ENCODE data around the gene GABRE.

DNA sequence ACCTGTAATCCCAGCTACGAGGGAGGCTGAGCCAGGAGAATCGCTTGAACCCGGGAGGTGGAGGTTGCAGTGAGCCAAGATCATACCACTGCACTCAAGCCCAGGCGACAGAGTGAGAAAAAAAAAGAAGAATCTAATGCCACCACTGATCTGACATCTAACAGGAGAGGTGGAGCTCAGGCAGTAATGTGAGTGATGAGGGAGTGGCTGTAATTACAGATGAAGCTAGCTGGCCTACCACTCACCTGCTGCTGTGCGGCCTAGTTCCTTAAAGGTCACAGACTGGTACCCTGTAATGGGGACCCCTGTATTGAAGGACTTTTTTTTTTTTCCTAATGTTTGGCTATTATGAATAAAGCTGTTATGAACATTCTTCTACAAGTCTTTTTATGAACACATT lies 25.3 kb upstream of the GABRE start:
- TF ChIP-seq, protein P1, sequence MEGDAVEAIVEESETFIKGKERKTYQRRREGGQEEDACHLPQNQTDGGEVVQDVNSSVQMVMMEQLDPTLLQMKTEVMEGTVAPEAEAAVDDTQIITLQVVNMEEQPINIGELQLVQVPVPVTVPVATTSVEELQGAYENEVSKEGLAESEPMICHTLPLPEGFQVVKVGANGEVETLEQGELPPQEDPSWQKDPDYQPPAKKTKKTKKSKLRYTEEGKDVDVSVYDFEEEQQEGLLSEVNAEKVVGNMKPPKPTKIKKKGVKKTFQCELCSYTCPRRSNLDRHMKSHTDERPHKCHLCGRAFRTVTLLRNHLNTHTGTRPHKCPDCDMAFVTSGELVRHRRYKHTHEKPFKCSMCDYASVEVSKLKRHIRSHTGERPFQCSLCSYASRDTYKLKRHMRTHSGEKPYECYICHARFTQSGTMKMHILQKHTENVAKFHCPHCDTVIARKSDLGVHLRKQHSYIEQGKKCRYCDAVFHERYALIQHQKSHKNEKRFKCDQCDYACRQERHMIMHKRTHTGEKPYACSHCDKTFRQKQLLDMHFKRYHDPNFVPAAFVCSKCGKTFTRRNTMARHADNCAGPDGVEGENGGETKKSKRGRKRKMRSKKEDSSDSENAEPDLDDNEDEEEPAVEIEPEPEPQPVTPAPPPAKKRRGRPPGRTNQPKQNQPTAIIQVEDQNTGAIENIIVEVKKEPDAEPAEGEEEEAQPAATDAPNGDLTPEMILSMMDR (IDR thresholded peaks at IDR 0.05; ENCODE audit: extremely low read depth in 1 of 2, insufficient read depth in 1 of 2, low read depth in 1 of 2, low read length in 2 of 2), result no peak
- TF ChIP-seq EZH2 (IDR thresholded peaks at IDR 0.05; ENCODE audit: borderline replicate concordance, low read depth, low read length, severe bottlenecking), result no peak
- TF ChIP-seq POLR2A (IDR thresholded peaks at IDR 0.05; ENCODE audit: low read depth, low read length), result no peak
- TF ChIP-seq, protein P2, sequence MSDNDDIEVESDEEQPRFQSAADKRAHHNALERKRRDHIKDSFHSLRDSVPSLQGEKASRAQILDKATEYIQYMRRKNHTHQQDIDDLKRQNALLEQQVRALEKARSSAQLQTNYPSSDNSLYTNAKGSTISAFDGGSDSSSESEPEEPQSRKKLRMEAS (IDR thresholded peaks at IDR 0.05; ENCODE audit: insufficient read depth, insufficient read length), result no peak
- no peak for TF ChIP-seq JUN (IDR thresholded peaks at IDR 0.05; ENCODE audit: borderline replicate concordance, insufficient read depth, insufficient read length, low read depth)
